ENCODE data around the gene NPLOC4. TPM values are rescaled to one million over a fixed set of nuclear protein-coding genes. Genes with fewer than 3 reads are reported as not detected.

NPLOC4 gene
- total and polyA plus RNA-seq, 4 donors, result 23.5 to 67.4 (median 50.6) TPM

DNA sequence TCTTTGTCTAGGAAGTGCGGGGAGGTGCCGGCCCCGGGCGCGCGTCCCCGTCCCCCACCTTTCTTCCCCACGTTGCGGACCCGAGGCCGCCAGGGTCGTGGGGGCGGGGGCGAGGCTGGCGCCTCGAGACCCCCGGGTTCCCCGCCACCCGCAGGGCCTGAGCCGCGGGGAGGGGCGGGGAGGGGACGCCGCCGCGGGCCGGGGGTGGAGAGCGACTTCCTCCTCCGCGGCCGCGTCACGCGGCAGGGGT, 122.5 kb downstream of the NPLOC4 start:
- Histone ChIP-seq H3K9ac (ENCODE audit: low read depth in 1 of 2, low read length in 2 of 2) (peak overlapping the region; percentile 75 to 85), H3K27ac (ENCODE audit: low read depth in 1 of 2, low read length in 2 of 2) (peak overlapping the region; percentile 71 to 98), H3K27me3 (ENCODE audit: control insufficient read depth in 4 of 4, insufficient read depth in 4 of 4, low read length in 3 of 4) (no peaks in the 10 kb centered on the region), H3K4me3 (ENCODE audit: low read depth in 1 of 3, low read length in 3 of 3) (peak overlapping the region in 2 of 3 donors; percentile 48 to 78), H3K4me1 (ENCODE audit: control insufficient read depth in 4 of 4, insufficient read depth in 4 of 4, low read length in 3 of 4) (peaks cover 11 to 48% (median 27%) of the 10 kb centered on the region in 4 donors), H3K36me3 (ENCODE audit: control insufficient read depth in 4 of 4, insufficient read depth in 3 of 4, low read depth in 1 of 4, low read length in 3 of 4) (peaks cover 3 to 16% (median 13%) of the 10 kb centered on the region in 4 donors), H3K9me3 (ENCODE audit: control insufficient read depth in 4 of 4, low read length in 3 of 4) (no peaks in the 10 kb centered on the region)
- TF ChIP-seq SP1 (IDR thresholded peaks at IDR 0.05) (no peak), HNF4G (IDR thresholded peaks at IDR 0.05) (no peak), RXRA (IDR thresholded peaks at IDR 0.05) (no peak), JUND (IDR thresholded peaks at IDR 0.05) (no peak), FOXA2 (IDR thresholded peaks at IDR 0.05) (no peak), GABPA (IDR thresholded peaks at IDR 0.05 in 1 of 2, conservative IDR thresholded peaks at IDR 0.05 in 1 of 2) (no peak), YY1 (IDR thresholded peaks at IDR 0.05) (no peak), RAD21 (IDR thresholded peaks at IDR 0.05) (no peak), EGR1 (IDR thresholded peaks at IDR 0.05; ENCODE audit: low read depth in 2 of 2) (no peak), NR2F2 (IDR thresholded peaks at IDR 0.05) (no peak), FOXA1 (IDR thresholded peaks at IDR 0.05) (no peak), TAF1 (conservative IDR thresholded peaks at IDR 0.05) (no peak), HNF4A (conservative IDR thresholded peaks at IDR 0.05) (no peak)
- TF ChIP-seq, protein P1, sequence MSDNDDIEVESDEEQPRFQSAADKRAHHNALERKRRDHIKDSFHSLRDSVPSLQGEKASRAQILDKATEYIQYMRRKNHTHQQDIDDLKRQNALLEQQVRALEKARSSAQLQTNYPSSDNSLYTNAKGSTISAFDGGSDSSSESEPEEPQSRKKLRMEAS (IDR thresholded peaks at IDR 0.05), result no peak
- TF ChIP-seq, protein P2, sequence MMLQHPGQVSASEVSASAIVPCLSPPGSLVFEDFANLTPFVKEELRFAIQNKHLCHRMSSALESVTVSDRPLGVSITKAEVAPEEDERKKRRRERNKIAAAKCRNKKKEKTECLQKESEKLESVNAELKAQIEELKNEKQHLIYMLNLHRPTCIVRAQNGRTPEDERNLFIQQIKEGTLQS (IDR thresholded peaks at IDR 0.05), result no peak
- TF ChIP-seq, protein P3, sequence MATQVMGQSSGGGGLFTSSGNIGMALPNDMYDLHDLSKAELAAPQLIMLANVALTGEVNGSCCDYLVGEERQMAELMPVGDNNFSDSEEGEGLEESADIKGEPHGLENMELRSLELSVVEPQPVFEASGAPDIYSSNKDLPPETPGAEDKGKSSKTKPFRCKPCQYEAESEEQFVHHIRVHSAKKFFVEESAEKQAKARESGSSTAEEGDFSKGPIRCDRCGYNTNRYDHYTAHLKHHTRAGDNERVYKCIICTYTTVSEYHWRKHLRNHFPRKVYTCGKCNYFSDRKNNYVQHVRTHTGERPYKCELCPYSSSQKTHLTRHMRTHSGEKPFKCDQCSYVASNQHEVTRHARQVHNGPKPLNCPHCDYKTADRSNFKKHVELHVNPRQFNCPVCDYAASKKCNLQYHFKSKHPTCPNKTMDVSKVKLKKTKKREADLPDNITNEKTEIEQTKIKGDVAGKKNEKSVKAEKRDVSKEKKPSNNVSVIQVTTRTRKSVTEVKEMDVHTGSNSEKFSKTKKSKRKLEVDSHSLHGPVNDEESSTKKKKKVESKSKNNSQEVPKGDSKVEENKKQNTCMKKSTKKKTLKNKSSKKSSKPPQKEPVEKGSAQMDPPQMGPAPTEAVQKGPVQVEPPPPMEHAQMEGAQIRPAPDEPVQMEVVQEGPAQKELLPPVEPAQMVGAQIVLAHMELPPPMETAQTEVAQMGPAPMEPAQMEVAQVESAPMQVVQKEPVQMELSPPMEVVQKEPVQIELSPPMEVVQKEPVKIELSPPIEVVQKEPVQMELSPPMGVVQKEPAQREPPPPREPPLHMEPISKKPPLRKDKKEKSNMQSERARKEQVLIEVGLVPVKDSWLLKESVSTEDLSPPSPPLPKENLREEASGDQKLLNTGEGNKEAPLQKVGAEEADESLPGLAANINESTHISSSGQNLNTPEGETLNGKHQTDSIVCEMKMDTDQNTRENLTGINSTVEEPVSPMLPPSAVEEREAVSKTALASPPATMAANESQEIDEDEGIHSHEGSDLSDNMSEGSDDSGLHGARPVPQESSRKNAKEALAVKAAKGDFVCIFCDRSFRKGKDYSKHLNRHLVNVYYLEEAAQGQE (IDR thresholded peaks at IDR 0.05), result no peak
- TF ChIP-seq, protein P4, sequence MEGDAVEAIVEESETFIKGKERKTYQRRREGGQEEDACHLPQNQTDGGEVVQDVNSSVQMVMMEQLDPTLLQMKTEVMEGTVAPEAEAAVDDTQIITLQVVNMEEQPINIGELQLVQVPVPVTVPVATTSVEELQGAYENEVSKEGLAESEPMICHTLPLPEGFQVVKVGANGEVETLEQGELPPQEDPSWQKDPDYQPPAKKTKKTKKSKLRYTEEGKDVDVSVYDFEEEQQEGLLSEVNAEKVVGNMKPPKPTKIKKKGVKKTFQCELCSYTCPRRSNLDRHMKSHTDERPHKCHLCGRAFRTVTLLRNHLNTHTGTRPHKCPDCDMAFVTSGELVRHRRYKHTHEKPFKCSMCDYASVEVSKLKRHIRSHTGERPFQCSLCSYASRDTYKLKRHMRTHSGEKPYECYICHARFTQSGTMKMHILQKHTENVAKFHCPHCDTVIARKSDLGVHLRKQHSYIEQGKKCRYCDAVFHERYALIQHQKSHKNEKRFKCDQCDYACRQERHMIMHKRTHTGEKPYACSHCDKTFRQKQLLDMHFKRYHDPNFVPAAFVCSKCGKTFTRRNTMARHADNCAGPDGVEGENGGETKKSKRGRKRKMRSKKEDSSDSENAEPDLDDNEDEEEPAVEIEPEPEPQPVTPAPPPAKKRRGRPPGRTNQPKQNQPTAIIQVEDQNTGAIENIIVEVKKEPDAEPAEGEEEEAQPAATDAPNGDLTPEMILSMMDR (IDR thresholded peaks at IDR 0.05; ENCODE audit: low read depth, low read length, missing input control), result no peak
- TF ChIP-seq, protein P5, sequence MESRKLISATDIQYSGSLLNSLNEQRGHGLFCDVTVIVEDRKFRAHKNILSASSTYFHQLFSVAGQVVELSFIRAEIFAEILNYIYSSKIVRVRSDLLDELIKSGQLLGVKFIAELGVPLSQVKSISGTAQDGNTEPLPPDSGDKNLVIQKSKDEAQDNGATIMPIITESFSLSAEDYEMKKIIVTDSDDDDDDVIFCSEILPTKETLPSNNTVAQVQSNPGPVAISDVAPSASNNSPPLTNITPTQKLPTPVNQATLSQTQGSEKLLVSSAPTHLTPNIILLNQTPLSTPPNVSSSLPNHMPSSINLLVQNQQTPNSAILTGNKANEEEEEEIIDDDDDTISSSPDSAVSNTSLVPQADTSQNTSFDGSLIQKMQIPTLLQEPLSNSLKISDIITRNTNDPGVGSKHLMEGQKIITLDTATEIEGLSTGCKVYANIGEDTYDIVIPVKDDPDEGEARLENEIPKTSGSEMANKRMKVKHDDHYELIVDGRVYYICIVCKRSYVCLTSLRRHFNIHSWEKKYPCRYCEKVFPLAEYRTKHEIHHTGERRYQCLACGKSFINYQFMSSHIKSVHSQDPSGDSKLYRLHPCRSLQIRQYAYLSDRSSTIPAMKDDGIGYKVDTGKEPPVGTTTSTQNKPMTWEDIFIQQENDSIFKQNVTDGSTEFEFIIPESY (IDR thresholded peaks at IDR 0.05), result no peak
- DNase-seq (ENCODE audit: low spot score), result no peak
- 6% methylated on average over 34 of the region's 34 CpGs for WGBS
